Ovary (tissue), 3 donors: ENCODE results near the gene WWOX.
"Not testable (repeated sequence)": the region's sequence is repeated elsewhere in the genome, so short reads cannot be mapped to it uniquely, and the experiment has no call there.

Experiments used
- CTCF ChIP-seq, 3 donors: fragments of 450-650 bp in 2 of 3; fragments of 200-600 bp in 1 of 3; IDR thresholded peaks; one replicate each; pipeline versions ENCODE4 v1.5.1 to v1.8.0; 2016 to 2022; ENCODE audit warnings: antibody characterized with exemption in 3 of 3, mild to moderate bottlenecking in 1 of 3
- EP300 ChIP-seq: sonication (generic); formaldehyde crosslinking; IDR thresholded peaks from one replicate; pipeline ENCODE4 v1.6.1; 2017; ENCODE audit warnings: antibody characterized with exemption
- POLR2A ChIP-seq: fragments of 450-650 bp; IDR thresholded peaks from one replicate; pipeline ENCODE4 v1.6.1; 2017; ENCODE audit warnings: antibody characterized with exemption, mild to moderate bottlenecking, moderate library complexity
- donor health status: DM: no; HTN: no; CAD: no.

GRCh38 chr16:79245700-79246099 is 1146.2 kb downstream of the WWOX start:
- not testable (repeated sequence) for TF ChIP-seq CTCF (IDR thresholded peaks at IDR 0.05); POLR2A; EP300
